Mucosa of descending colon (tissue), 3 donors: ENCODE data around the gene ANKDD1B. TPM values are rescaled to one million over a fixed set of nuclear protein-coding genes. Genes with fewer than 3 reads are reported as not detected.

Experiments
- ATAC-seq: fragments of 200-7000 bp; cut with Tn5 transposase; one replicate; pipeline ENCODE4 v1.9.1; 2020; ENCODE audit warnings: mild to moderate bottlenecking, moderate library complexity
- DNase-seq, 3 donors: peaks; one replicate each; pipeline ENCODE4 v3.0.0-alpha.2; 2020
- H3K36me3 ChIP-seq: fragments of 200-600 bp; one replicate; pipeline ENCODE4 v1.8.0; 2021; ENCODE audit warnings: low read depth, mild to moderate bottlenecking
- H3K4me1 ChIP-seq: fragments of 200-600 bp; one replicate; pipeline ENCODE4 v1.8.0; 2021; ENCODE audit warnings: low read depth, mild to moderate bottlenecking
- H3K4me3 ChIP-seq: fragments of 200-600 bp; one replicate; pipeline ENCODE4 v1.8.0; 2021; ENCODE audit warnings: mild to moderate bottlenecking
- H3K9me3 ChIP-seq: fragments of 200-600 bp; one replicate; pipeline ENCODE4 v1.8.0; 2021; ENCODE audit warnings: mild to moderate bottlenecking
- intact Hi-C, 2 donors: fragments of 100-400 bp; cut with DNase I in 1 of 2; cut with micrococcal nuclease in 1 of 2; formaldehyde crosslinking; loops; one replicate each; pipeline versions ENCODE4 v1.11.0 to v1.11.1; 2022; cut with DNase I, micrococcal nuclease
- total RNA-seq, 3 donors: library from RNA; stranded (reverse); fragmentation: NEBNext Ultra II Directional in 2 of 3; extraction: Animal tissue kit (Norgen Biotek cat#: 25700) in 2 of 3; gene quantifications; one replicate each; pipeline versions ENCODE4 v1.2.1 to v1.2.4, GENCODE V29; 2021 to 2023
- TF ChIP-seq, protein P1 (sequence below): fragments of 200-600 bp; IDR thresholded peaks from one replicate; pipeline ENCODE4 v1.8.0; 2022; ENCODE audit warnings: antibody characterized with exemption, mild to moderate bottlenecking
- donor health status: DM: no; HTN: no; CAD: no; lungs with moderate emphysema.
- donor health status: DM: no; HTN: no; CAD: no.
- donor health status: DM: no; HTN: yes; CAD: no.

ANKDD1B gene
- total RNA-seq, 3 donors from 2014 or later, result 4.0 to 9.2 (median 8.0) TPM

DNA sequence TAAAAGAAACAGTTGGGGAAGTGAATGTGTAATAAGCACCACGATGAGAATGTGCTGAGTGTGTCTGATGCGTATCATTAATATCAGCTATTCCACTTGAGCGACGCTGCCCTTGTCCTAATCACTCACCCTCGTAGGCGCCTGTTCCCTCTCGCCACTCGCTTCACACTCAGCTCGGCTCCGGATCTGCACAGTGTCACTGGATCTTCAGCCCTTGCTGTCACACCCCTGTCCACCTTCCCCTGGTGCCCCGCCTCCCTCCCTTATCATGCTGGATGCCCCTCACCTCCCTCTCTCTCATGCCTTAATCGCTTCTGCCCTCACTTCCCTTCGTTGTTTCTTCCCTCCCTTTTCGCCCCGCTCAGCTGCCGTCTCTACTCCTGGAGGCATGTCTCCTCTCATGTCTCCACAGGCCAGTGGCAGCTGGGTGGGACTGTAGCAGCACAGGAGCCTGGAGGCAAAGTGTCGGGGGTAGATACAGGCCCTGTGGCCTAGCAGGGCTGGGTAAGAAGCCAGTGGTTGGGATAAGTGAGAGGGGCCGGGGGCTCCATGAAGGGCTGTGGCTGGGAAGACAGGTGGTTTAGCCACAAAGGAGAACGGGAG is 43.5 kb downstream of the ANKDD1B start:
- ATAC-seq (no peak), DNase-seq (no peak)
- H3K36me3 ChIP-seq, result no peaks in the 10 kb centered on the region
- intact Hi-C loops, result no loop called here
- TF ChIP-seq, protein P1, sequence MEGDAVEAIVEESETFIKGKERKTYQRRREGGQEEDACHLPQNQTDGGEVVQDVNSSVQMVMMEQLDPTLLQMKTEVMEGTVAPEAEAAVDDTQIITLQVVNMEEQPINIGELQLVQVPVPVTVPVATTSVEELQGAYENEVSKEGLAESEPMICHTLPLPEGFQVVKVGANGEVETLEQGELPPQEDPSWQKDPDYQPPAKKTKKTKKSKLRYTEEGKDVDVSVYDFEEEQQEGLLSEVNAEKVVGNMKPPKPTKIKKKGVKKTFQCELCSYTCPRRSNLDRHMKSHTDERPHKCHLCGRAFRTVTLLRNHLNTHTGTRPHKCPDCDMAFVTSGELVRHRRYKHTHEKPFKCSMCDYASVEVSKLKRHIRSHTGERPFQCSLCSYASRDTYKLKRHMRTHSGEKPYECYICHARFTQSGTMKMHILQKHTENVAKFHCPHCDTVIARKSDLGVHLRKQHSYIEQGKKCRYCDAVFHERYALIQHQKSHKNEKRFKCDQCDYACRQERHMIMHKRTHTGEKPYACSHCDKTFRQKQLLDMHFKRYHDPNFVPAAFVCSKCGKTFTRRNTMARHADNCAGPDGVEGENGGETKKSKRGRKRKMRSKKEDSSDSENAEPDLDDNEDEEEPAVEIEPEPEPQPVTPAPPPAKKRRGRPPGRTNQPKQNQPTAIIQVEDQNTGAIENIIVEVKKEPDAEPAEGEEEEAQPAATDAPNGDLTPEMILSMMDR, result no peak
- no peaks in the 10 kb centered on the region for H3K9me3 ChIP-seq
- H3K4me3 ChIP-seq, result no peak overlapping the region
- H3K4me1 ChIP-seq, result no peaks in the 10 kb centered on the region

DNA sequence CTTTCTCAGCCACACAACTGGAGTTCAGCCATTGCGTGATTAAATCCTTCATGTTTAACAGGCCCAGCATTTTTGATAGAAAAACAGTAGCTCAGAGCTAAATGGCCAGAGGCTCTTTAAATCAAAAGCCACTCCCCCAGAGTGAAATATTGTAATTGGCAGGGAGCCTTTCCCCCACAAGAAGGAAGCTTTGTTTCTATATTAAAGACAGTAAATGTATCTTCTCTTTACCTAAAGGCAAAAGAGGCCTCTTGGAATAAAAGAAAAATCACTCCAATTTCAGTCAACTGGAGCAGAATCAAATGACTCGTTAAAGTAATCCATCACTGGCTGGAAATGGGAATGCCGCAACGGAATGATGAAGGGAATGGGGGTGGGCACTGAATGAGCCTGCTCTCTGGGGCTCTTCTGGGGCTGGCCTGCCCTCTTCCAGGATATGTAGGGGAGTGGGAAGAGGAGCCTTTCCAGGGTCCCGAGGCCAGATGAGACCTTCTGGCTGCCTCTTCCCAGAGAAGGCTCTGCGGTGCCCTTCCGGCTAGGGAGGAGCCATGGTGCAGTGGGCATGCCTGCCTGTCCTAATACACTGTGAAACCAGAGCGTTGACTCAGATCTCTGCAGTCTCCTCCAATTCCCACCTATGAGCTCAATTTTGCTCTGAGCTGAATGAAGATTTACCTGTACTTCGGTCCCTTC is 45.2 kb downstream of the ANKDD1B start:
- no peaks in the 10 kb centered on the region for H3K4me1 ChIP-seq
- peak; percentile 48 for ATAC-seq
- peak in 1 of 3 donors; percentile 33 for DNase-seq
- H3K9me3 ChIP-seq, result no peaks in the 10 kb centered on the region
- TF ChIP-seq, protein P1, result no peak
- H3K36me3 ChIP-seq, result no peaks in the 10 kb centered on the region
- intact Hi-C loops, result no loop called here
- H3K4me3 ChIP-seq, result no peak overlapping the region

DNA sequence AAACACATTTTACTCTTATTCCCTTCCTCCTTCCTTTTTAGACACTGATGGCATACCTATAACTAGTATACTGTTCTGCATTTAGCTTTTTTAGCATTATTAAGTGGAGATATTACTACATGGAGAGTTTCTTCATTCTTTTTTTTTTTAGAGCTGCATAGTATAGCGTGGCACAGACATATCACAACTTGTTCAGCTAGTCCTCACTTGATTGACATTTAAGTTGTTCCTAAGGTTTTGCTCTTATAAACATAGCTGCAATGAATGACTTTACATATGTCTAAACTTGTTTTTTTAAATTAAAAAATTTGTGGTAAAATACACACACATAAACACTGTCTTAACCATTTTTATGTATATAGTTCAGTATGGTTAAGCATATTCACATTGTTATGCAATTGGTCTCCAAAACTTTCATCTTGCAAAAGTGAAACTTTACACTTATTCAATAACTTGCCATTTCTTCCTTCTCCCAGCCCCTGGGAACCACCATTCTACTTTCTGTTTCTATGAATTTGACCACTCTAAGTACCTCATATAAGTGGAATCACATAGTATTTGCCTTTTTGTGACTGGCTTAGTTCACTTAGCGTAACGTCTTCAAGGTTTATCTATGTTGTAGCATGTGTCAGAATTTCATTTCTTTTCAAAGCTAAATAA is 48.7 kb downstream of the ANKDD1B start:
- TF ChIP-seq, protein P1, result no peak
- no peak for ATAC-seq
- Histone ChIP-seq H3K36me3 (no peaks in the 10 kb centered on the region), H3K4me1 (no peaks in the 10 kb centered on the region), H3K9me3 (no peaks in the 10 kb centered on the region), H3K4me3 (no peak overlapping the region)
- intact Hi-C loops, result no loop called here
- DNase-seq, result no peak

DNA sequence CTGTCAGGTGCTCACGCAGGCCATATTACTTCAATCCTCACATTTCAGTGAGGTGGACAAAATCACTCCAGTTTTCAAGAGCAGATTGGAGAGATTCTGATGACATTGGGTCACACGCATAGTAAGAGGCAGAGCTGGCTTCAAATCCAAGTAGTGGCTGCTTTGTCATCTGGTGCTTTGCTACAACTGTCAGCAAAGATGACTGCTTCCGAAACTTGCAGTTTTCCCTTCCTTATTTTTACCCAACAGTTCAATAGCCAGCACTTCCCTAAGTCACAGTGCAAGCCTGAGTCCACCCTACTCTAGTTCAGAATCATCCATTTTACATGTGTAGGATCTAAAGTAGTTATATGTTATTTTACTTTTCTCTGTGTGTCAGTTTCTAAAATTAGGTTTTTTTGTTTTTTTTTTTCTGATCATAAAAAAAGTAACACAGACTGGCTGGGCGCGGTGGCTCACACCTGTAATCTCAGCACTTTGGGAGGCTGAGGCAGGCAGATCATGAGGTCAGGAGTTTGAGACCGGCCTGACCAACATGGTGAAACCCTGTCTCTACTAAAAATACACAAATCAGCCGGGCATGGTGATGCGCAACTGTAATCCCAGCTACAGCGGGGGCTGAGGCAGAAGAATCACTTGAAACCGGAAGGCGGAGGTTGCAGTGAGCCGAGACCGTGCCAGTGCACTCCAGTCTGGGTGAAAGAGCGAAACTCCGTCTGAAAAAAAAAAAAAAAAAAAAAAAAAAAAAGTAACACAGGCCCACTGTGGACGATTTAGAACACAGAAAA is 49.6 kb downstream of the ANKDD1B start:
- Histone ChIP-seq H3K4me3 (no peak overlapping the region), H3K36me3 (no peaks in the 10 kb centered on the region), H3K4me1 (no peaks in the 10 kb centered on the region), H3K9me3 (no peaks in the 10 kb centered on the region)
- TF ChIP-seq, protein P1, result no peak
- ATAC-seq (no peak), DNase-seq (no peak)
- intact Hi-C loops, result no loop called here

DNA sequence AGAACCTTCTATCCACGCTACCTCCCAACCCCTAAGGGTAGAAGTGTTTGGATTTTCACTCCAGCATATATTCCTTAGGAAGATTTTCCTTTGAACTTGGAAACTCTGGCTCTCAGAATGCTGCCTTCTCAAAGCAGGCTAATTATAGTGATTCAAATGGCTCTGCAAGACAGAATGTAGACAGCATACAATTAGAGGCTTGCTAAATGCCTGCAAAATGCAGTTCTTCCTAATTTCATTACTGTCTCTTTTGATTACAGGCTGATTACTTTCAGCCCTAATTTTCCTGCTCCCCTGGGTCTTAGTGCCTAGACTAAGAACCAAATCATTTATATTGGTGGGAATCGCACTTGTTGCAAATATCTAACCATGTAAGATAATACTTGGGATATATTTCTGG is 50.8 kb downstream of the ANKDD1B start:
- TF ChIP-seq, protein P1, result no peak
- DNase-seq (no peak), ATAC-seq (no peak)
- H3K4me1 ChIP-seq, result no peaks in the 10 kb centered on the region
- intact Hi-C loops, result no loop called here
- H3K9me3 ChIP-seq, result no peaks in the 10 kb centered on the region
- H3K4me3 ChIP-seq, result no peak overlapping the region
- no peaks in the 10 kb centered on the region for H3K36me3 ChIP-seq
